B cell (primary cell): ENCODE data around the gene MIPOL1. TPM values are rescaled to one million over a fixed set of nuclear protein-coding genes. Genes with fewer than 3 reads are reported as not detected.

Experiments
- ATAC-seq: fragments of 200-7000 bp; cut with Tn5 transposase; one replicate; pipeline ENCODE4 v1.10.0; 2021; ENCODE audit warnings: low read depth, mild to moderate bottlenecking, moderate number of reproducible peaks, moderate library complexity
- CTCF ChIA-PET: fragments of 350-600 bp; sonication (Branson Sonifier 250); formaldehyde crosslinking; loops from one replicate; lab custom pipeline; 2021; ENCODE audit warnings: antibody characterized with exemption, inconsistent platforms; lab: Charles Lee
- POLR2A ChIA-PET: fragments of 350-600 bp; sonication (Branson Sonifier 250); formaldehyde crosslinking; loops from one replicate; lab custom pipeline; 2021; ENCODE audit warnings: antibody characterized with exemption; lab: Charles Lee
- DNase-seq: peaks from one replicate; pipeline ENCODE4 v3.0.0; 2013
- H2AFZ ChIP-seq: 2 replicates; pipeline ENCODE4 v1.6.1; 2012; ENCODE audit warnings: mild to moderate bottlenecking, low read depth, low read length; ENCODE audit not compliant: insufficient read depth, poor library complexity, severe bottlenecking
- H3K27ac ChIP-seq, 2 donors: 1 replicate in 1 of 2; 2 replicates in 1 of 2; pipeline ENCODE4 v1.5.1; 2012 to 2013; ENCODE audit warnings: low read length in 2 of 2, mild to moderate bottlenecking in 2 of 2, moderate library complexity in 1 of 2
- H3K27me3 ChIP-seq, 4 experiments: fragments of 200-600 bp in 1 of 4; sonication (generic) in 1 of 4; replicated peaks in 1 of 4; 1 replicate in 2 of 4; 2 replicates in 2 of 4; pipeline versions ENCODE4 v1.6.1 to v1.7.0; 2013 to 2016; ENCODE audit warnings: low read length in 3 of 4, mild to moderate bottlenecking in 2 of 4, mixed read lengths in 1 of 4, moderate library complexity in 1 of 4; ENCODE audit not compliant: insufficient read depth in 4 of 4, control insufficient read depth in 3 of 4; ENCODE audit errors: control extremely low read depth in 1 of 4
- H3K36me3 ChIP-seq, 2 experiments: replicated peaks in 1 of 2; 1 replicate in 1 of 2; 2 replicates in 1 of 2; pipeline versions ENCODE4 v1.6.1 to v1.7.1; 2013; ENCODE audit warnings: low read length in 1 of 2; ENCODE audit not compliant: insufficient read depth in 2 of 2, control insufficient read depth in 1 of 2; ENCODE audit errors: control extremely low read depth in 1 of 2, extremely low read depth in 1 of 2
- H3K4me1 ChIP-seq, 2 donors: fragments of 200-600 bp in 1 of 2; sonication (generic) in 1 of 2; 1 replicate in 1 of 2; 2 replicates in 1 of 2; pipeline versions ENCODE4 v1.5.1 to v1.6.1; 2013 to 2017; ENCODE audit warnings: low read length in 2 of 2; ENCODE audit not compliant: control insufficient read depth in 2 of 2, insufficient read depth in 2 of 2
- H3K4me2 ChIP-seq: replicated peaks from 2 replicates; pipeline ENCODE3; 2012; ENCODE audit warnings: mild to moderate bottlenecking, low read depth, low read length; ENCODE audit not compliant: poor library complexity, severe bottlenecking
- H3K4me3 ChIP-seq, 5 experiments: fragments of 200-600 bp in 1 of 5; sonication (generic) in 1 of 5; 1 replicate in 3 of 5; 2 replicates in 2 of 5; pipeline versions ENCODE4 v1.5.1 to v1.7.0; 2011 to 2016; ENCODE audit warnings: low read length in 4 of 5, mild to moderate bottlenecking in 4 of 5, low read depth in 2 of 5, control low read depth in 1 of 5, moderate library complexity in 1 of 5; ENCODE audit not compliant: insufficient read depth in 1 of 5; ENCODE audit errors: control extremely low read depth in 1 of 5, extremely low read depth in 1 of 5
- H3K79me2 ChIP-seq: fragments of 200-600 bp; sonication (generic); one replicate; pipeline ENCODE4 v1.6.0; 2016; ENCODE audit warnings: low read length; ENCODE audit not compliant: control insufficient read depth, insufficient read depth
- H3K9ac ChIP-seq: fragments of 200-600 bp; sonication (generic); 2 replicates; pipeline ENCODE4 v1.6.1; 2017; ENCODE audit warnings: mild to moderate bottlenecking, low read length, moderate library complexity
- H3K9me3 ChIP-seq, 3 donors: one replicate each; pipeline versions ENCODE4 v1.6.1 to v1.7.1; 2013; ENCODE audit warnings: low read length in 2 of 3; ENCODE audit not compliant: control insufficient read depth in 2 of 3, insufficient read depth in 1 of 3; ENCODE audit errors: control extremely low read depth in 1 of 3
- H4K20me1 ChIP-seq: 2 replicates; pipeline ENCODE4 v1.6.0; 2012; ENCODE audit warnings: mild to moderate bottlenecking, low read length; ENCODE audit not compliant: insufficient read depth, control insufficient read depth, poor library complexity, severe bottlenecking
- H3K27ac Mint-ChIP-seq: one replicate; pipeline ENCODE4 v1.8.0; 2021; ENCODE audit warnings: mixed read lengths
- H3K27me3 Mint-ChIP-seq: one replicate; pipeline ENCODE4 v1.8.0; 2021; ENCODE audit warnings: mixed read lengths
- H3K4me1 Mint-ChIP-seq: one replicate; pipeline ENCODE4 v1.8.0; 2021; ENCODE audit warnings: mixed read lengths
- H3K4me3 Mint-ChIP-seq: one replicate; pipeline ENCODE4 v1.8.0; 2021; ENCODE audit warnings: mixed read lengths
- H3K9me3 Mint-ChIP-seq: one replicate; pipeline ENCODE4 v1.8.0; 2022; ENCODE audit warnings: mixed read lengths; ENCODE audit not compliant: insufficient read depth
- EZH2 ChIP-seq: IDR thresholded peaks from 2 replicates; pipeline ENCODE4 v1.6.1; 2012; ENCODE audit warnings: borderline replicate concordance, low read depth, mild to moderate bottlenecking, moderate library complexity, low read length; ENCODE audit not compliant: insufficient read depth, poor library complexity, severe bottlenecking
- WGBS: methylation state at CpG from one replicate; pipeline ENCODE4 v1.1.5; 2013; ENCODE audit warnings: missing lambda C conversion rate; ENCODE audit not compliant: insufficient coverage; 5-methylcytosine and 5-hydroxymethylcytosine counted together
- intact Hi-C: fragments of 100-400 bp; cut with micrococcal nuclease; formaldehyde crosslinking; loops from one replicate; pipeline ENCODE4 v1.10.0; 2022
- polyA plus RNA-seq: library from polyadenylated mRNA; depleted of rRNA; stranded (reverse); fragments of >200 nt; gene quantifications from 2 replicates; pipeline ENCODE4 v1.2.3, GENCODE V29; 2012
- total RNA-seq, 2 donors: library from RNA; stranded (reverse); fragments of 120-200 nt in 1 of 2; gene quantifications; 1 replicate in 1 of 2; 2 replicates in 1 of 2; pipeline versions ENCODE4 v1.2.3 to v1.2.4, GENCODE V29; 2013 to 2022
- TF ChIP-seq, protein P1 (sequence below): fragments of 200-600 bp; IDR thresholded peaks from one replicate; pipeline ENCODE4 v1.8.0; 2022; ENCODE audit warnings: antibody characterized with exemption, mild to moderate bottlenecking

The MIPOL1 gene
- total and polyA plus RNA-seq, 2 donors (not counting 1 experiment from before 2014, with no cell fraction given), result 0.17 TPM; not detected in 1

GRCh38 chr14:37587131-37587803 lies 389.5 kb downstream of the MIPOL1 start:
- H3K79me2 ChIP-seq, result no peaks in the 10 kb centered on the region
- no peak overlapping the region for H3K4me3 ChIP-seq
- peaks cover 0 to 55% (median 35%) of the 10 kb centered on the region in 4 experiments for H3K27me3 ChIP-seq
- H3K4me1 Mint-ChIP-seq, result no peaks in the 10 kb centered on the region
- H3K36me3 ChIP-seq, result no peaks in the 10 kb centered on the region
- no peaks in the 10 kb centered on the region for H4K20me1 ChIP-seq
- H2AFZ ChIP-seq, result no peak overlapping the region
- POLR2A ChIA-PET, result no interaction called here
- WGBS, result no CpG with 5 or more reads among the region's 4 CpGs
- no peak overlapping the region for H3K4me3 Mint-ChIP-seq
- ATAC-seq (no peak), DNase-seq (no peak)
- H3K9ac ChIP-seq, result no peak overlapping the region
- H3K9me3 ChIP-seq, result peaks cover 0 to 40% (median 1%) of the 10 kb centered on the region in 3 donors
- H3K27me3 Mint-ChIP-seq, result peaks cover 46% of the 10 kb centered on the region
- H3K4me1 ChIP-seq, result no peaks in the 10 kb centered on the region
- intact Hi-C loops, result no loop called here
- H3K9me3 Mint-ChIP-seq, result no peaks in the 10 kb centered on the region
- H3K4me2 ChIP-seq, result no peak overlapping the region
- CTCF ChIA-PET, result no interaction called here
- H3K27ac ChIP-seq, result no peak overlapping the region
- no peak for TF ChIP-seq EZH2
- TF ChIP-seq, protein P1, sequence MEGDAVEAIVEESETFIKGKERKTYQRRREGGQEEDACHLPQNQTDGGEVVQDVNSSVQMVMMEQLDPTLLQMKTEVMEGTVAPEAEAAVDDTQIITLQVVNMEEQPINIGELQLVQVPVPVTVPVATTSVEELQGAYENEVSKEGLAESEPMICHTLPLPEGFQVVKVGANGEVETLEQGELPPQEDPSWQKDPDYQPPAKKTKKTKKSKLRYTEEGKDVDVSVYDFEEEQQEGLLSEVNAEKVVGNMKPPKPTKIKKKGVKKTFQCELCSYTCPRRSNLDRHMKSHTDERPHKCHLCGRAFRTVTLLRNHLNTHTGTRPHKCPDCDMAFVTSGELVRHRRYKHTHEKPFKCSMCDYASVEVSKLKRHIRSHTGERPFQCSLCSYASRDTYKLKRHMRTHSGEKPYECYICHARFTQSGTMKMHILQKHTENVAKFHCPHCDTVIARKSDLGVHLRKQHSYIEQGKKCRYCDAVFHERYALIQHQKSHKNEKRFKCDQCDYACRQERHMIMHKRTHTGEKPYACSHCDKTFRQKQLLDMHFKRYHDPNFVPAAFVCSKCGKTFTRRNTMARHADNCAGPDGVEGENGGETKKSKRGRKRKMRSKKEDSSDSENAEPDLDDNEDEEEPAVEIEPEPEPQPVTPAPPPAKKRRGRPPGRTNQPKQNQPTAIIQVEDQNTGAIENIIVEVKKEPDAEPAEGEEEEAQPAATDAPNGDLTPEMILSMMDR, result no peak
- no peak overlapping the region for H3K27ac Mint-ChIP-seq

DNA sequence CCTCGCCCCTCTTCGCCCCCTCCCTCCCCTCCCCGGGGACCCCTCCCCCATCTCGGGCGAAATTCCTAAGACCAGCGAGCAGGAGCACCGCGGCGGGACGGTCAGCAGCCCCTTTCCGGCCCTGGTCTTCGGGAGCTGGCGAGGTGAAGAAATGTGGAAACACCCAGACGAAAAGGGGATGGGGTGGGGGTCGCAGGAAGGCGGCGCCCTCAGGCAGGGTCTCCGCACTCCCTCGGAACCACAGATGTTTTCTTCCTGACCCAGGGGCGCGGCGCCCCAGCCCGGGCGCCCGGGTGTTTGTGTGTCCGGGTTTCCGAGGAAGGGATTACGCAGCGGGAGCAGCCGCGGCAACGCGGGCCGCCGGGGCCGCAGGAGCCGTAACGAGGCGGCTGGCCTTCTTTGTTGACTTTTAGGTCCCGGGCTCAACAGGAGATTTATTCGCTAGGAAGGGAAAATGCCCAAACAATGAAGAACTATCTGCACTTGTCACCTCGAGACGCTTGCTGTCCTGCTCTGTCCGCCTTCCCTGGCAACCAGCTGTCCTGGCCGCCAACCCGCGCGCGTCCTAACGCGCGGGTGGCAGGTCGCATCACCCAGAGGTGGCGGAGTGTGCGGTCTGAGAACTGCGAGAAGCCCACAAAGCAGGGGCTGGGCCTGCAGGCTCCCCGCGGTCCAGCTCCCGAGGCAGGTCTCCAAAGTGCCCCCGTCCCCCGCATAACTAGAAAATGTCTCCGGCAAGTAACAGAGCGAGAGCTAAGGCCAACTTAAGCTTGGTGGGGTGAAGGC lies 390.3 kb downstream of the MIPOL1 start:
- H3K9me3 Mint-ChIP-seq, result peaks cover 2% of the 10 kb centered on the region
- CTCF ChIA-PET, result no interaction called here
- no peak overlapping the region for H3K4me3 Mint-ChIP-seq
- no peaks in the 10 kb centered on the region for H3K4me1 Mint-ChIP-seq
- H4K20me1 ChIP-seq, result no peaks in the 10 kb centered on the region
- H3K27me3 Mint-ChIP-seq, result peaks cover 54% of the 10 kb centered on the region
- ATAC-seq (no peak), DNase-seq (no peak)
- peaks cover 1 to 47% (median 2%) of the 10 kb centered on the region in 3 donors for H3K9me3 ChIP-seq
- no peaks in the 10 kb centered on the region for H3K4me1 ChIP-seq
- H3K27me3 ChIP-seq, result peaks cover 0 to 63% (median 37%) of the 10 kb centered on the region in 4 experiments
- no peak overlapping the region for H2AFZ ChIP-seq
- H3K27ac Mint-ChIP-seq, result no peak overlapping the region
- 8% methylated on average over 58 of the region's 63 CpGs for WGBS
- TF ChIP-seq EZH2, result no peak
- TF ChIP-seq, protein P1, result no peak
- no peaks in the 10 kb centered on the region for H3K36me3 ChIP-seq
- no peaks in the 10 kb centered on the region for H3K79me2 ChIP-seq
- intact Hi-C loops, result no loop called here
- POLR2A ChIA-PET, result no interaction called here
- no peak overlapping the region for H3K9ac ChIP-seq
- H3K4me3 ChIP-seq, result no peak overlapping the region
- no peak overlapping the region for H3K4me2 ChIP-seq
- H3K27ac ChIP-seq, result no peak overlapping the region
